Inferior parietal cortex (tissue), 1 donor: Measurements from ENCODE around the gene COL6A3.

ENCODE experiments used
- DNase-seq: peaks from one replicate; pipeline ENCODE4 v3.0.0-alpha.2; 2016; ENCODE audit errors: extremely low spot score

COL6A3 gene

GRCh38 chr2:237413777-237414661 is at the start of gene COL6A3:
Gene COL6A3 (minus strand): TSS chr2:237414164. CDS start chr2:237396817, 17,347 bp downstream.
- DNase-seq: no peak

- no peak for DNase-seq
These were observed 45.8 kb upstream of the COL6A3 start for GRCh38 chr2:237459741-237460174.

GRCh38 chr2:237459226-237459625 is 45.3 kb upstream of the COL6A3 start:
- no peak for DNase-seq

- DNase-seq: no peak
These were observed 44.6 kb upstream of the COL6A3 start for GRCh38 chr2:237458519-237458918.

GRCh38 chr2:237457388-237457941 is 43.5 kb upstream of the COL6A3 start:
- no peak for DNase-seq

GRCh38 chr2:237456200-237456843 is 42.4 kb upstream of the COL6A3 start:
- DNase-seq: no peak

GRCh38 chr2:237455764-237456163 is 41.8 kb upstream of the COL6A3 start:
- DNase-seq: no peak

- no peak for DNase-seq
These were observed 39.7 kb upstream of the COL6A3 start for GRCh38 chr2:237453671-237454070.

- no peak for DNase-seq
These were observed 38.9 kb upstream of the COL6A3 start for GRCh38 chr2:237452861-237453260.

- no peak for DNase-seq
These were observed 37.9 kb upstream of the COL6A3 start for GRCh38 chr2:237451643-237452469.

GRCh38 chr2:237450583-237450982 is 36.6 kb upstream of the COL6A3 start:
- no peak for DNase-seq

GRCh38 chr2:237450108-237450507 is 36.1 kb upstream of the COL6A3 start:
- no peak for DNase-seq

- no peak for DNase-seq
These were observed 35.4 kb upstream of the COL6A3 start for GRCh38 chr2:237449193-237449881.

GRCh38 chr2:237448626-237449025 is 34.7 kb upstream of the COL6A3 start:
- DNase-seq: no peak

- DNase-seq: no peak
These were observed 34.2 kb upstream of the COL6A3 start for GRCh38 chr2:237448171-237448570.

- DNase-seq: no peak
These were observed 33.5 kb upstream of the COL6A3 start for GRCh38 chr2:237447496-237447895.

- DNase-seq: no peak
These were observed 32.3 kb upstream of the COL6A3 start for GRCh38 chr2:237446338-237446665.

GRCh38 chr2:237445611-237446337 is 31.8 kb upstream of the COL6A3 start:
- DNase-seq: no peak

GRCh38 chr2:237444071-237444470 is 30.1 kb upstream of the COL6A3 start:
- no peak for DNase-seq

GRCh38 chr2:237441605-237442274 is 27.8 kb upstream of the COL6A3 start:
- no peak for DNase-seq
